ENCODE data around the gene AIDA. TPM values are rescaled to one million over a fixed set of nuclear protein-coding genes. Genes with fewer than 3 reads are reported as not detected.
"Not testable (repeated sequence)": the region's sequence is repeated elsewhere in the genome, so short reads cannot be mapped to it uniquely, and the experiment has no call there.

The AIDA gene
- 10 to 100 TPM; 67.1 to 71.5 TPM for total RNA-seq

GRCh38 chr1:222712253-222713090, at the start of gene AIDA, which contains the start of gene BROX:
Gene AIDA (minus strand): TSS chr1:222712491. CDS start chr1:222712317, 174 bp downstream.
Gene BROX (plus strand): TSS chr1:222712564. CDS start chr1:222715700, 3,136 bp downstream.
- ChIA-PET POLR2A (interaction anchor here (0.8 to 2.4 kb wide), 19 partner anchors 9 to 935 kb away, joined by 3 to 47 read pairs (median 5); partner anchors contain the start of gene TAF1A), CTCF (interaction anchor here (0.6 to 1.7 kb wide), 11 partner anchors 12 to 377 kb away, joined by 3 to 21 read pairs (median 3); no protein-coding TSS in a partner anchor)
- H3K9me3 Mint-ChIP-seq (ENCODE audit: insufficient read depth): no peaks in the 10 kb centered on the region
- peaks cover 60% of the 10 kb centered on the region for H3K36me3 Mint-ChIP-seq (ENCODE audit: low read depth)
- H3K27ac Mint-ChIP-seq: peak within 1 kb of the TSS; percentile 100
- H3K4me1 Mint-ChIP-seq (ENCODE audit: low read depth): peaks cover 41% of the 10 kb centered on the region
- ATAC-seq (peak; percentile 82), DNase-seq (peak; percentile 93)
- H3K27me3 Mint-ChIP-seq (ENCODE audit: low read depth): no peaks in the 10 kb centered on the region
- peak within 1 kb of the TSS; percentile 98 for H3K4me3 Mint-ChIP-seq

- peaks cover 8% of the 10 kb centered on the region for H3K27me3 Mint-ChIP-seq (ENCODE audit: low read depth)
- H3K27ac Mint-ChIP-seq: no peak overlapping the region
- H3K4me1 Mint-ChIP-seq (ENCODE audit: low read depth): no peaks in the 10 kb centered on the region
- POLR2A ChIA-PET: no interaction called here
- ATAC-seq (no peak), DNase-seq (no peak)
- H3K36me3 Mint-ChIP-seq (ENCODE audit: low read depth): no peaks in the 10 kb centered on the region
- no peak overlapping the region for H3K4me3 Mint-ChIP-seq
- CTCF ChIA-PET: interaction anchor here (1.3 kb wide), 1 partner anchor 22 kb away, joined by 3 read pairs; no protein-coding TSS in a partner anchor
- no peaks in the 10 kb centered on the region for H3K9me3 Mint-ChIP-seq (ENCODE audit: insufficient read depth)
These were observed 48.8 kb upstream of the AIDA start for GRCh38 chr1:222761083-222761482.

- Mint-ChIP-seq H3K27me3 (ENCODE audit: low read depth) (peaks cover 8% of the 10 kb centered on the region), H3K27ac (no peak overlapping the region), H3K4me3 (no peak overlapping the region), H3K9me3 (ENCODE audit: insufficient read depth) (no peaks in the 10 kb centered on the region), H3K4me1 (ENCODE audit: low read depth) (no peaks in the 10 kb centered on the region), H3K36me3 (ENCODE audit: low read depth) (no peaks in the 10 kb centered on the region)
- no peak for DNase-seq
- ChIA-PET CTCF (no interaction called here), POLR2A (no interaction called here)
- ATAC-seq: no peak
These were observed 47.3 kb upstream of the AIDA start for GRCh38 chr1:222759451-222760035.

- no peak for DNase-seq
- CTCF ChIA-PET: interaction anchor here (0.9 to 1.1 kb wide), 3 partner anchors 329 to 366 kb away, joined by 3 read pairs; no protein-coding TSS in a partner anchor
- no peak overlapping the region for H3K27ac Mint-ChIP-seq
- H3K4me3 Mint-ChIP-seq: no peak overlapping the region
- POLR2A ChIA-PET: no interaction called here
- H3K36me3 Mint-ChIP-seq (ENCODE audit: low read depth): no peaks in the 10 kb centered on the region
- peaks cover 7% of the 10 kb centered on the region for H3K27me3 Mint-ChIP-seq (ENCODE audit: low read depth)
- H3K4me1 Mint-ChIP-seq (ENCODE audit: low read depth): no peaks in the 10 kb centered on the region
- no peak for ATAC-seq
- H3K9me3 Mint-ChIP-seq (ENCODE audit: insufficient read depth): no peaks in the 10 kb centered on the region
These were observed 45.5 kb upstream of the AIDA start for GRCh38 chr1:222757646-222758268.

DNA sequence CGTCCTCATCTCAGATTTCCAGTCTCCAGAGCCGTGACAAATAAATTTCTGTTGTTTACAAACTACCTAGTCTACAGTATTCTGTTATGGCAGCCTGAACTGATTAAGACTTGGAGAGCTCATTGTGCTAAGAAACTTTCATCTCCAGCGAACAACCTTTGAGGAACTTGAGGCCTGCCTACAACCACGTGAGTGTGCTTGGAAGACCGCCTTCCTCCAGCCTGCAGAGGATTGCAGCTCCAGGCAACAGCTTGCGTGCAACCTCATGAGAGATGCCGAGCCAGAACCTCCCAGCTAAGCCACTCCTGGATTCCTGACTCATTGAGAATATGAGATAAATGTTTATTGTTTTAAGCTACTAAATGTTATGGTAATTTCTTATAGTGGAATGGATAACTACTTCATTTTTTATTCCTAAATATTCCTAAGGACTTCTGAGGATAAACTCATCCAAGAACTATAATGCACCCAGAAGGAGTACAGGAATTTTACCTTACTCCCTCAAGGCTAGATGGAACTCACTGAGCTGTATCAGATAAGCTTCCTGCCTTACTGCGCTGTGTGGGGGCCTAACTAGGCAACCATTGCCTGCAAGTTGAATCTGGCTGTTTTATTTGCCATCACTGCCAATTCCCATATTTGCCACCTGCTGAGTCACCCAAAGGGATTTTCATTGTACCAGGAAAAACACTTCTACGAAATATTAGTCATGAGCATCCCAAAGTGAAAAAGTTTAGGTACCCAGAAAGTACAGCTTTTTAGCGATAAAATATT, 42.3 kb upstream of the AIDA start:
- H3K4me3 Mint-ChIP-seq: no peak overlapping the region
- no peaks in the 10 kb centered on the region for H3K9me3 Mint-ChIP-seq (ENCODE audit: insufficient read depth)
- ChIA-PET POLR2A (no interaction called here), CTCF (interaction anchor here (1.2 kb wide), 1 partner anchor 379 kb away, joined by 3 read pairs; no protein-coding TSS in a partner anchor)
- DNase-seq (no peak), ATAC-seq (no peak)
- H3K27ac Mint-ChIP-seq: no peak overlapping the region
- H3K27me3 Mint-ChIP-seq (ENCODE audit: low read depth): peaks cover 7% of the 10 kb centered on the region
- no peaks in the 10 kb centered on the region for H3K4me1 Mint-ChIP-seq (ENCODE audit: low read depth)
- H3K36me3 Mint-ChIP-seq (ENCODE audit: low read depth): no peaks in the 10 kb centered on the region

DNA sequence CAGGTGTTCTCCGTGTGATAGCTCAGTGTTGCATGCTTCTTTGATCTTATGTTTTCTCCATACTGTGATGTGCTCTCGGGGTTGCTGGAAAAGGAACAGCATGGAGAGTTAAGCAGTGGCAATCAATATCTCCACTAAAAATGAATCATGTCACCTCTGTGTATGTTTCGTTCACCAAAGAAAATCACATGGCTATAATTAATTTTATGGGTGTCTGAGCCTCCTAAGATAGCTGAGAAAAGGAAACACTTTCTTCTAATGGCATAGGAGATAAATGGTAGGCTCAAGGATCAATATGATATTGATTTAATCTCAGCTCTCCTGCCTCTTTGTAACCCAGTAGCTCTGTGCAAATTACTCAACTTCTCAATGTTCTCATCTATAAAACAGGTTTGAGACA, 39.0 kb upstream of the AIDA start:
- Mint-ChIP-seq H3K27me3 (ENCODE audit: low read depth) (peaks cover 8% of the 10 kb centered on the region), H3K36me3 (ENCODE audit: low read depth) (no peaks in the 10 kb centered on the region), H3K4me1 (ENCODE audit: low read depth) (no peaks in the 10 kb centered on the region), H3K27ac (no peak overlapping the region), H3K4me3 (no peak overlapping the region), H3K9me3 (ENCODE audit: insufficient read depth) (no peaks in the 10 kb centered on the region)
- ChIA-PET CTCF (interaction anchor here (1.2 to 2.0 kb wide), 2 partner anchors 12 to 373 kb away, joined by 4 to 6 read pairs; no protein-coding TSS in a partner anchor), POLR2A (no interaction called here)
- DNase-seq: no peak
- ATAC-seq: no peak

DNA sequence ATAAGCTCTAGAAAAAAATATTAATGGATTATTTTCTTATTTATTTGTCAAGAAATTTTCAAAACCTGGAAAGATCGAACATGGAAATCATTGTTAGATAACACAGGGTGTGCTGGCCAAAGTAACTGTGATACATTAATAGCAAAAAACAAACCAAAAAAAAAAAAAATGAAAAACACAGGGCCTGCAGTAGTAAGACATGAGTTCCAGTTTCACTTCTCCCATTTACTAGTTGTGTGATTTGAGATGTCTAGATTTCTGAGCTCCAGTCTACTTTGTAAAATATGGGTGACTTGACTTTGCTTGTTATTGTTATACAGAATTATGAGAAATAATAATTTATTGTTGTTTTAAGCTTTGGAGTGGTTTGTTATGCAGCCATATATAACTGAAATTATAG, 38.4 kb upstream of the AIDA start:
- H3K36me3 Mint-ChIP-seq (ENCODE audit: low read depth): no peaks in the 10 kb centered on the region
- ATAC-seq (no peak), DNase-seq (no peak)
- POLR2A ChIA-PET: no interaction called here
- H3K27me3 Mint-ChIP-seq (ENCODE audit: low read depth): peaks cover 6% of the 10 kb centered on the region
- H3K4me3 Mint-ChIP-seq: no peak overlapping the region
- no peaks in the 10 kb centered on the region for H3K4me1 Mint-ChIP-seq (ENCODE audit: low read depth)
- H3K27ac Mint-ChIP-seq: no peak overlapping the region
- H3K9me3 Mint-ChIP-seq (ENCODE audit: insufficient read depth): no peaks in the 10 kb centered on the region
- CTCF ChIA-PET: interaction anchor here (1.2 to 2.0 kb wide), 4 partner anchors 10 to 373 kb away, joined by 3 to 6 read pairs (median 4); no protein-coding TSS in a partner anchor

DNA sequence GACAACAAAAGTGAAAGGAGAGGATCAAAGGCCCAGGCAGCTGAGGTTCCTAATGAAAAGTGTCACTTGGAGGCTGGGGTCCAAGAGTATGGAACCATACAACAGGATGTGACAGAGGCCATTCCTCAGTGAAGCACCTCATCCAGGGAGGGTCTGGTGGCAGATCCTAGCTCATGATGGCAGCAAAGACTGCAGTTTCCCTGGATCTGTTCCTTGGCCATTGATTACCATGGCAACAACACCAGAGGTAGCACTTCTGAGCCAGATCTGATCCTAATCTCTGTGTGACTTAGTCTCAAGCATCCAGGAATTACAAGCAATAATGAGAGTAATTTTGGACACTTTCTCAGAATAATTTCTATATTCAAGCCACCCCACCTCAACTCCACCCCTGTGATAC, 37.6 kb upstream of the AIDA start:
- ChIA-PET POLR2A (interaction anchor here (0.8 kb wide), 1 partner anchor 11 kb away, joined by 3 read pairs; no protein-coding TSS in a partner anchor), CTCF (interaction anchor here (1.2 to 2.0 kb wide), 3 partner anchors 10 to 374 kb away, joined by 3 to 5 read pairs (median 4); no protein-coding TSS in a partner anchor)
- DNase-seq: no peak
- no peak for ATAC-seq
- no peaks in the 10 kb centered on the region for H3K9me3 Mint-ChIP-seq (ENCODE audit: insufficient read depth)
- no peak overlapping the region for H3K4me3 Mint-ChIP-seq
- no peak overlapping the region for H3K27ac Mint-ChIP-seq
- H3K4me1 Mint-ChIP-seq (ENCODE audit: low read depth): no peaks in the 10 kb centered on the region
- H3K27me3 Mint-ChIP-seq (ENCODE audit: low read depth): peaks cover 6% of the 10 kb centered on the region
- no peaks in the 10 kb centered on the region for H3K36me3 Mint-ChIP-seq (ENCODE audit: low read depth)

- not testable (repeated sequence) for H3K36me3 Mint-ChIP-seq (ENCODE audit: low read depth)
These were observed 29.6 kb upstream of the AIDA start for GRCh38 chr1:222741630-222742457.

GRCh38 chr1:222739929-222740328, 27.6 kb upstream of the AIDA start:
- DNase-seq (no peak), ATAC-seq (no peak)
- Mint-ChIP-seq H3K9me3 (ENCODE audit: insufficient read depth) (no peaks in the 10 kb centered on the region), H3K36me3 (ENCODE audit: low read depth) (peaks cover 2% of the 10 kb centered on the region), H3K4me3 (no peak overlapping the region), H3K4me1 (ENCODE audit: low read depth) (no peaks in the 10 kb centered on the region), H3K27me3 (ENCODE audit: low read depth) (no peaks in the 10 kb centered on the region), H3K27ac (no peak overlapping the region)
- ChIA-PET CTCF (interaction anchor here (0.8 to 1.7 kb wide), 4 partner anchors 10 to 384 kb away, joined by 3 to 14 read pairs (median 4); no protein-coding TSS in a partner anchor), POLR2A (interaction anchor here (0.6 kb wide), 2 partner anchors 27 to 40 kb away, joined by 3 read pairs; partner anchors contain the start of genes AIDA and BROX)

More at GRCh38 chr1:222741630-222742457, 29.6 kb upstream of the AIDA start:
- H3K27me3 Mint-ChIP-seq (ENCODE audit: low read depth); CTCF ChIA-PET; ATAC-seq; POLR2A ChIA-PET; H3K27ac Mint-ChIP-seq; DNase-seq; H3K4me1 Mint-ChIP-seq (ENCODE audit: low read depth); H3K9me3 Mint-ChIP-seq (ENCODE audit: insufficient read depth); H3K4me3 Mint-ChIP-seq: not testable (repeated sequence)

Measured in activated CD8-positive, alpha-beta T cell treated with anti-CD3 and anti-CD28 coated beads, Interleukin-2, amount 10 ng/mL, durations not matched to agents 7 days and 5 days (primary cell).